ENCODE results near the gene TRA2A. TPM values are rescaled to one million over a fixed set of nuclear protein-coding genes. Genes with fewer than 3 reads are reported as not detected.
"Not testable (repeated sequence)": the region's sequence is repeated elsewhere in the genome, so short reads cannot be mapped to it uniquely, and the experiment has no call there.

Gene TRA2A
- total and polyA plus RNA-seq, 8 donors = 68.1 to 312 (median 250) TPM

DNA sequence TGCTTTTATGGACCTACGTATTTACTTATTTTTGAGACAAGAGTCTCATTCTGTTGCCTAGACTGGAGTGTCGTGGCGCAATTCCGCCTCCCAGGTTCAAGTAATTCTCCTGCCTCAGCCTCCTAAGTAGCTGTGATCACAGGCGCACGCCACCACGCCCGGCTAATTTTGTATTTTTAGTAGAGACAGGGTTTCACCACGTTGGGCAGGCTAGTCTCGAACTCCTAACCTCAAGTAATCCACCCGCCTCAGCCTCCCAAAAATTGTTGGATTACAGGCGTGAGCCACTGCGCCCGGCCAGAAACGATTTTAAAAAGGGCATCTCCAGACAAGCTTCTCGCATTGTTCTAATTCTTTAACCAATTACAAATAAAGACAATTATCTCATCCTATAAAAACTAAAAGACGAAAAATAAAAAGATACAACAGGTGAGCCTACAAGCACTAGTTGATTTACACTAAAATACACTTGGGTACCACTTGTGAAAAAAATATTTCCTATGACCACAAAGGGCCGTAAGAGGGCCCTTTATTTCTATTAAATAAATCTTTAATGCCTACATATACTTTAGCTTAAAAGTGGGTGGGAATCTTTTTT, 2.4 kb downstream of the TRA2A start:
- ATAC-seq (no peak), DNase-seq (peak in 2 of 4 donors; percentile 7 to 47)
- Histone ChIP-seq H3K27ac (no peak overlapping the region), H3K36me3 (no peaks in the 10 kb centered on the region), H3K4me3 (peak overlapping the region; percentile 79 to 96), H3K27me3 (no peaks in the 10 kb centered on the region), H3K9me3 (no peaks in the 10 kb centered on the region), H3K4me1 (peaks cover 41 to 66% of the 10 kb centered on the region in 2 donors)
- intact Hi-C loops (cut with DNase I) = no loop called here
- TF ChIP-seq, protein P1, sequence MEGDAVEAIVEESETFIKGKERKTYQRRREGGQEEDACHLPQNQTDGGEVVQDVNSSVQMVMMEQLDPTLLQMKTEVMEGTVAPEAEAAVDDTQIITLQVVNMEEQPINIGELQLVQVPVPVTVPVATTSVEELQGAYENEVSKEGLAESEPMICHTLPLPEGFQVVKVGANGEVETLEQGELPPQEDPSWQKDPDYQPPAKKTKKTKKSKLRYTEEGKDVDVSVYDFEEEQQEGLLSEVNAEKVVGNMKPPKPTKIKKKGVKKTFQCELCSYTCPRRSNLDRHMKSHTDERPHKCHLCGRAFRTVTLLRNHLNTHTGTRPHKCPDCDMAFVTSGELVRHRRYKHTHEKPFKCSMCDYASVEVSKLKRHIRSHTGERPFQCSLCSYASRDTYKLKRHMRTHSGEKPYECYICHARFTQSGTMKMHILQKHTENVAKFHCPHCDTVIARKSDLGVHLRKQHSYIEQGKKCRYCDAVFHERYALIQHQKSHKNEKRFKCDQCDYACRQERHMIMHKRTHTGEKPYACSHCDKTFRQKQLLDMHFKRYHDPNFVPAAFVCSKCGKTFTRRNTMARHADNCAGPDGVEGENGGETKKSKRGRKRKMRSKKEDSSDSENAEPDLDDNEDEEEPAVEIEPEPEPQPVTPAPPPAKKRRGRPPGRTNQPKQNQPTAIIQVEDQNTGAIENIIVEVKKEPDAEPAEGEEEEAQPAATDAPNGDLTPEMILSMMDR (IDR thresholded peaks at IDR 0.05) = no peak

DNA sequence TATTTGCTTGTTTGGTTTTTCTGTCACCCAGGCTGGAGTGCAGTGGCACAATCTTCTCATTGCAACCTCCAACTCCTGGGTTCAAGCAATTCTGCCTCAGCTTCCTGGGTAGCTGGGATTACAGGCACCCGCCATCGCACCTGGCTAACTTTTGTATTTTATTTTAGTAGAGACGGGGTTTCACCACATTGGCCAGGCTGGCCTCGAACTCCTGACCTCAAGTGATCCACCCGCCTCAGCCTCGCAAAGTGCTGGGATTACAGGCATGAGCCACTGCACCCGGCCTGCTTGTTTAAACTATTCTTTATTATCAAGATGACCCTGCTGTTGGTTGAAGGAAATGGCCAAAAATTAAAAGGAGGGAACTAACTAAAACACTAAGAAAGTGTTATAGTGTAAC, 6.2 kb downstream of the TRA2A start:
- H3K4me1 ChIP-seq = peaks cover 43 to 77% of the 10 kb centered on the region in 2 donors
- ATAC-seq, H3K27me3 ChIP-seq: not testable (repeated sequence)

DNA sequence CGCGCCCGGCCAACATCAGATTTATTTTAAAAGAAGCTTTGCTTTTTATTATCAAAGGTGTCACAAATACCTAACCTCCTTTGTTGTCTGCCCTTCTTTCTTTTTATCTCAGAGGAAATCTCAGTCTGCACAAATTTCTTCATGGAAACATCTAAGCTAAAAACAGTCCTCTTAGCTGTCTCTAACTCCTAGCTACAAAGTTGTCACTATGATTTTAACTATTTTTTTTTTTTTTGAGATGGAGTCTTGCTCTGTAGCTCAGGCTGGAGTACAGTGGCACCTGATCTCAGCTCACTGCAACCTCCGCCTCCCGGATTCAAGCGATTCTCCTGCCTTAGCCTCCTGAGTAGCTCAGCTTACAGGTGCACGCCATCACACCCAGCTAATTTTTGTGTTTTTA, 7.3 kb downstream of the TRA2A start:
- no peaks in the 10 kb centered on the region for H3K27me3 ChIP-seq
- no peaks in the 10 kb centered on the region for H3K9me3 ChIP-seq
- intact Hi-C loops (cut with DNase I) = no loop called here
- no peak overlapping the region for H3K27ac ChIP-seq
- ATAC-seq (no peak), DNase-seq (no peak)
- H3K4me3 ChIP-seq = no peak overlapping the region
- peaks cover 0 to 27% of the 10 kb centered on the region in 2 donors for H3K36me3 ChIP-seq
- TF ChIP-seq, protein P1 (IDR thresholded peaks at IDR 0.05) = no peak
- H3K4me1 ChIP-seq = peaks cover 36 to 66% of the 10 kb centered on the region in 2 donors

More for the DNA sequence above, 6.2 kb downstream of the TRA2A start:
- H3K27ac ChIP-seq; H3K4me3 ChIP-seq; intact Hi-C loops (cut with DNase I); DNase-seq; H3K9me3 ChIP-seq: not testable (repeated sequence)
- peaks cover 0 to 15% of the 10 kb centered on the region in 2 donors for H3K36me3 ChIP-seq

DNA sequence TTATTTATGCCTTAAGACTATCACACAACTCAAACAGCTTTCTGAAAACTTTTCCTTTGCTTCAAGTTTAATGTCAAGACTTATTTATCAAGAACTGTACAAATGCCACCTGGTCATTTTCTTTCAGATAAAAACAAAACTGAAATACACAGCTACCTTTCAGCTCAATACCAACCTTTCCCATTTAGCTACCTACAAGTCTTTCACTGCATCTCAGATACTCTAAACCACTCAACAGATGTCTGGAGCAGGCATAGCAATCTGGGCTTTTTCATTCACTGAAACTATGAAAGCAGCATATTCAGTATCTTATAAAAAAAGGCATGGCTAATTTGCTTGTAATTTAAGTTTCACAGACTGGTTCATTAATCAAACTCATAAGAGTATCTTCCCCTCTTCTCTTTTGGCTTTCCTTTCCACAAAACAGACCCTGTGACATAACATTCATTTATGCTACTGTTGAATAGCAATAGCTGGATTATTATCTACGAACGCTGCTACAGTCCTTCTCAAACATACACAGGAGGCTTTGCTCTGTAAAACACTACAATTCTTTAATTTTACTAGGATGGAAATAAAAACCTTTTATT, 8.2 kb downstream of the TRA2A start:
- Histone ChIP-seq H3K4me3 (no peak overlapping the region), H3K36me3 (peaks cover 0 to 36% of the 10 kb centered on the region in 2 donors), H3K9me3 (no peaks in the 10 kb centered on the region), H3K4me1 (peaks cover 28 to 57% of the 10 kb centered on the region in 2 donors), H3K27ac (no peak overlapping the region), H3K27me3 (no peaks in the 10 kb centered on the region)
- ATAC-seq (no peak), DNase-seq (no peak)
- intact Hi-C loops (cut with DNase I) = no loop called here
- TF ChIP-seq, protein P1 (IDR thresholded peaks at IDR 0.05) = no peak

DNA sequence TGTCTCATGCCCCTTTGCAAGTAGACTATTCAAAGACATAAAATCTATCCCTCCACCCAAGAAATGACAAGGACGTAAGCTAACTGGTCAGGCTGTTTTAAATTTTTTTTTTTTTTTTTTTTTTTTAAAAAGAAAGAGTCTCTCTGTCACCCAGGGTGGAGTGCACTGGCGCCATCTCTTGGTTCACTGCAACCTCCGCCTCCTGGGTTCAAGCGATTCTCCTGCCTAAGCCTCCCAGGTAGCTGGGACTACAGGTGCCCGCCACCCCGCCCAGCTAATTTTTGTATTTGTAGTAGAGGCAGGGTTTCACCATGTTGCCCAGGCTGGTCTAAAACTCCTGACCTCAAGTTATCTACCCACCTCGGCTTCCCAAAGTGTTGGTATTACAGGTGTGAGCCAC, 11.2 kb downstream of the TRA2A start:
- no peak for DNase-seq
- no peak for ATAC-seq
- Histone ChIP-seq H3K27me3 (no peaks in the 10 kb centered on the region), H3K36me3 (peaks cover 0 to 66% of the 10 kb centered on the region in 2 donors), H3K9me3 (no peaks in the 10 kb centered on the region), H3K4me3 (no peak overlapping the region), H3K27ac (no peak overlapping the region), H3K4me1 (peaks cover 3 to 29% of the 10 kb centered on the region in 2 donors)
- intact Hi-C loops (cut with DNase I) = no loop called here
- TF ChIP-seq, protein P1 (IDR thresholded peaks at IDR 0.05) = no peak

All from left lung (tissue), 10 donors.